Epidermal melanocyte (primary cell): ENCODE data around the gene THOC2.
"Not testable (repeated sequence)": the region's sequence is repeated elsewhere in the genome, so short reads cannot be mapped to it uniquely, and the experiment has no call there.

ENCODE experiments used
- DNase-seq: peaks from one replicate; pipeline ENCODE4 v3.0.0; 2011; ENCODE audit warnings: low spot score; ENCODE audit not compliant: insufficient read length

THOC2 gene, protein sequence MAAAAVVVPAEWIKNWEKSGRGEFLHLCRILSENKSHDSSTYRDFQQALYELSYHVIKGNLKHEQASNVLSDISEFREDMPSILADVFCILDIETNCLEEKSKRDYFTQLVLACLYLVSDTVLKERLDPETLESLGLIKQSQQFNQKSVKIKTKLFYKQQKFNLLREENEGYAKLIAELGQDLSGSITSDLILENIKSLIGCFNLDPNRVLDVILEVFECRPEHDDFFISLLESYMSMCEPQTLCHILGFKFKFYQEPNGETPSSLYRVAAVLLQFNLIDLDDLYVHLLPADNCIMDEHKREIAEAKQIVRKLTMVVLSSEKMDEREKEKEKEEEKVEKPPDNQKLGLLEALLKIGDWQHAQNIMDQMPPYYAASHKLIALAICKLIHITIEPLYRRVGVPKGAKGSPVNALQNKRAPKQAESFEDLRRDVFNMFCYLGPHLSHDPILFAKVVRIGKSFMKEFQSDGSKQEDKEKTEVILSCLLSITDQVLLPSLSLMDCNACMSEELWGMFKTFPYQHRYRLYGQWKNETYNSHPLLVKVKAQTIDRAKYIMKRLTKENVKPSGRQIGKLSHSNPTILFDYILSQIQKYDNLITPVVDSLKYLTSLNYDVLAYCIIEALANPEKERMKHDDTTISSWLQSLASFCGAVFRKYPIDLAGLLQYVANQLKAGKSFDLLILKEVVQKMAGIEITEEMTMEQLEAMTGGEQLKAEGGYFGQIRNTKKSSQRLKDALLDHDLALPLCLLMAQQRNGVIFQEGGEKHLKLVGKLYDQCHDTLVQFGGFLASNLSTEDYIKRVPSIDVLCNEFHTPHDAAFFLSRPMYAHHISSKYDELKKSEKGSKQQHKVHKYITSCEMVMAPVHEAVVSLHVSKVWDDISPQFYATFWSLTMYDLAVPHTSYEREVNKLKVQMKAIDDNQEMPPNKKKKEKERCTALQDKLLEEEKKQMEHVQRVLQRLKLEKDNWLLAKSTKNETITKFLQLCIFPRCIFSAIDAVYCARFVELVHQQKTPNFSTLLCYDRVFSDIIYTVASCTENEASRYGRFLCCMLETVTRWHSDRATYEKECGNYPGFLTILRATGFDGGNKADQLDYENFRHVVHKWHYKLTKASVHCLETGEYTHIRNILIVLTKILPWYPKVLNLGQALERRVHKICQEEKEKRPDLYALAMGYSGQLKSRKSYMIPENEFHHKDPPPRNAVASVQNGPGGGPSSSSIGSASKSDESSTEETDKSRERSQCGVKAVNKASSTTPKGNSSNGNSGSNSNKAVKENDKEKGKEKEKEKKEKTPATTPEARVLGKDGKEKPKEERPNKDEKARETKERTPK (N-terminal part only)

DNA sequence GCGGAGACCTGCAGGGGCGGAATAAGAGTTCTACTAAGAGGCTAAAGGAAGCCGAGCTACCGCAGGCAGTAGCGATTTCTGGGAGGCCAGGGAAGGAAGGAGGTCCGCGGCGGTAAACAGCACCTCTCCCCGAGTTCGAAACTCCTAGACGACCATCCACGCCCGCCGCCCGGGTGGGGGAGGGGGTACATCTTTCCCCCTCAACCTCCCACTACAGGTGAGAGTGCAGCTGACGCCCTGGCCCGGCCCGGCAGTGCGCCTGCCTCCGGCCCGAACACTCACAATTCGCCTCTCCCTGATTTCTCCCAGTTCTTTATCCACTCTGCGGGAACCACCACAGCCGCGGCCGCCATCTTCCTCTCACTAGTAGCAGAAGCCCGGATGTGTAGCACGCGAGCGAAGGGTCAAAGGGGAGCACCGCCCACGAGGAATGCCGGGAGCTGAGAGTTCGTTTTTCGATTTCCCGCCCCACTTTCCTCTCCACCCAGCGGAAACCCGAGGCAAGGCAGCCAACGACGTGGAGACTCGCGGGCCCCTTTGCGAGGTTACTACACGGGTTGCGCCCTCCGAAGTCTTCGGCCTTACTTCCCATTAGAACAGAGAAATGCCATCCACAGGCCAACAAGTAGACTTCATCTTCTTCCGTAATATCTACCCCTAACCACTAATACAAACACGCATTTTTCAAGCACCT is at the start of gene THOC2:
Gene THOC2 (minus strand): TSS at position 383 of the 694 bp plus-strand sequence. CDS start 30 bp downstream, at position 353.
- peak; percentile 48 for DNase-seq

DNA sequence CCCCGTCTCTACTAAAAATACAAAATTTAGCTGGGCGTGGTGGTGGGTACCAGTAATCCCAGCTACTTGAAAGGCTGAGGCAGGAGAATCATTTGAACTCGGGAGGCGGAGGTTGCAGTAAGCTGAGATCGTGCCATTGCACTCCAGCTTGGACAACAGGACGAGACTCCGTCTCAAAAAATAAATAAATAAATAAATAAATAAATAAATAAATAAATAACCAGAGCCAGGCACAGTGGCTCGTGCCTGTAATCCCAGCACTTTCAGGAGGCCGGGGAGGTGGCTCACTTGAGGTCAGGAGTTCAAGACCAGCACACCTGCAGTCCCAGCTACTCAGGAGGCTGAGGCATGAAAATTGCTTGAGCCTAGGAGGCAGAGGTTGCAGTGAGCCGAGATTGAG is 48.9 kb upstream of the THOC2 start:
- DNase-seq = not testable (repeated sequence)

DNA sequence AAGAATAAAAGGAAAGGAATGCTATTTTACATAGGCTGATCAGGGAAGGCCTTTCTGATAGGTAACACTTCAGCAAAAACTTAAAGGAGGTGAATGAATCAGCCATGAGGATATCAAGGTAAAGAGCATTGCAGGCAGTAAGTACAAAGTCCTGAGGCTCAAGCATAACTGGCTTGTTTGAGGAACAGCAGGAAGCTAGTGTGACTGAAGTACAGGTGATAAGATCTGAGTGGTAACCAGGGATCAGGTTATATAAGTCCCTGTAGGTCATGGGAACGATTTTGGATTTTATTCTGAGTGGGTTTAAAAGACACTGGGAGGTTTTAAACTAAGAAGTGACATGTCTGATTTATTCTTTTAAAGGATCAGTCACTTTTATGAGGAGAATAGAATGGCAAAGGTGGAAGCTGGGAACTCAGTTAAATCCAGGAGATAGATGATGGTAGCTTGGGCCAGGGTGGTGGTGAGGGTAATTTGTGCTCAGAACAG is 47.1 kb upstream of the THOC2 start:
- no peak for DNase-seq

DNA sequence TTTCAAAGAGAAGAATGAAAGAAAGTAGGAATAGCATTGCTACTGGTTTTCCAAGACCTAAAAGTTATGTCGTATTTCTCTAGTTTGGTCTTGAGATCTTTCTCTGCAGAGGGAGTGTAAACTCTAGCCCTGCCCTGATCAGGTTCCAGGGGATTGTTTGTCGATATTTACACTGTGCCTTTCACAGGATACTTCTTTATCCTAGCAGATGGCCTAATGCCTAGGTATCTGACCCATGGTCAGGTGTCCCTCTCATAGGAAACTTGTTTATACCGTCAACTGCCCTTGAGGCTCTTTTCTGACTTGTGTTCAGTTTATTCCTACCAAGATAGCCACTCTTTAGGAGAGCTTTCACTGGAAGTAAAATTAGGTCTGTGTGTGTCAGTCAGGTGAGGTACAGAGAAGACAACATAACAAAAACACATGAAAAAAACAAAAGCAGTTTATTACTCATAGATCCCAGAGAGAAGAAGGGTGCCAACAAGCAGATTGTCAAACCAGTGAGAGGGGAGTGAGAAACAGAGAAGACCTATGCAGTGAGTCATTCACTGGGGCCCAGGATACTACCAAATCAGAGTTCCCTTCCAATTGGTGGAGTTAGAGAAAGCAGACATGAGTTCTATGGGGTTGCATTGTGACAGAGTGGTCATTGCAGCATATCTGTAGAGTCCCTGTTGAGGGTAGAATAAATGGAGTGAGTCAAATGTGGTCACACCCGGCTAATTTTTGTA is 40.6 kb upstream of the THOC2 start:
- DNase-seq = no peak

DNA sequence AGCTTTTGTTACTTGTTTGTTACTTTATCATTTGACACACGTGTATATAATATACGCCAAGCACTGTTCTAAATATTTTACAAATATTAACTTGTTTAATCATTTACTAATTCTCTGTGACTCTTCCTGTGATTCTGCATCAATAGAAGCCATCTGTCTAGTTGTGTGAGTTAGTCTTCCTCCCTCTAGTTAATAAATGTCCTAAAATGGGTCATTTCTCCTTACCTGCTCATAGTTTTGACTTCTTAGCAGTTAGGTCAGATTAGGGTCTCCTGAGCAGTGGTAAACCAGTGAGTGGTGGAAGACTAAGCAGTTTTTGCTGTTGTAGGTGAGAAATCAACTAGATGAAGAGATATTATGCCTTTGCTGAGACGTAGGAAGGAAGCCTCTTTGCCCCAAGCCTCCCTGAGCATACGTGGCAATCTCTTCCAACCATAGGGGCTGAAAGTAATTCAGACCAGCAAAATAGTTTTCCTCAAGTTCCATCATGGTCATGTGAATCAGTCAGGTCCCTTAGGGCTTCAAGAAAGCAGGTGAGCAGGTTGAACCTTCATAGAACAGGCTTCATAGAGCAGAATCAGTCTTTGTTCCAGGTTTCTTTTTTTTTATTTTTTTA is 38.7 kb upstream of the THOC2 start:
- no peak for DNase-seq

DNA sequence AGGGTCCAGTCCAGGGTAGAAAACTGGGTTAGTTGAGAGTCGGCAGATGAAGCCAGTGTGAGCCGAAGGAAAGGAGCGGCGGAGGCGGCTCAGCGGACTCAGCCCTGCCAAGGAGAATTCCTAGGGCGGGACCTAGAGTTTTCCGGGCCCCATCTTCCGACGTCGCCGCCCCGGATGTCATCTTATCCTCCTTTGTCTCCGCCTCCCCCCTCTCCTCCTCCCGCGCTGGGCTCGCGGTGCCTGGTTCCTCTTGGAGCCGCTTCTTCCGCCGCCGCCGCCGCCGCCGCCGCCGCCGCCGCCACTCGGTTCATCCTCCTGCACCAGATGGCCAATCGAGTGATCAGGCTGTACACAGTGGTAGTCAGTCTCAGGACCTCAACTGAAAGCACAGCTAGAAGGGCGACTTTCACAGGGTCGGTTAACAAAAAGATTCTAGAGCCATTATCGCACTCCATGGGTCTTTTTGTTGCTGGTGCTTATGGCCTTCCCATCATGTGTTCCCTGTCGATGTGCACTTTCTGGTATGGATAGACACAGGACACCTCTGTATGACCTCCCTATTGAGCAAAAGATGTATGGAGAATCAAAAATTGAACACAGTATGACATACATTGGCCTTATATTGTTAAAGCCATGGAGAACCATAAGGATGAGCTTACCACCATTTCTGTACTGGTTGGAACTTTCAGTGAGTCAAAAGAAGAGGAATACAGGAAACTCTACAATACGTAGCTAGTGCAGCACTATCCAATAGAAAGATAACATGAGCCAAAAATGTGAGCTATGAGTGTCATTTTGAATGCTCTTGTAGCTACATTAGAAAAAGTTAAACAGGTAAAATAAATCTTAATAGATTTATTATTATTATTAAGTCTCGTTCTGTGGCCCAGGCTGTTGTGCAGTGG is 32.4 kb upstream of the THOC2 start:
- DNase-seq = peak; percentile 54

DNA sequence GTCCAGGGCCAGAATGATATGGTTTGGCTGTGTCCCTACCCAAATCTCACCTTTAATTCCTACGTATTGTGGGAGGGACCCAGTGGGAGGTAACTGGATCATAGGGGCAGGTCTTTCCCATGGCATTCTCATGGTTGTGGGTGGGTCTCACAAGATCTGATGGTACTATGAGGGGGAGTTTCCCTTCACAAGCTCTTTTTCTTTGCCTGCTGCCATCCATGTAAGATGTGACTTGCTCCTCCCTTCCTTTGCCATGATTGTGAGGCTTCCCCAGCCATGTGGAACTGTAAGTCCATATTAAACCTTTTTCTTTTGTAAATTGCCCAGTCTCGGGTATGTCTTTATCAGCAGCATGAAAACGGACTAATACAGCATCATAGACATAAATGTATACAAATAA is 27.0 kb upstream of the THOC2 start:
- not testable (repeated sequence) for DNase-seq

DNA sequence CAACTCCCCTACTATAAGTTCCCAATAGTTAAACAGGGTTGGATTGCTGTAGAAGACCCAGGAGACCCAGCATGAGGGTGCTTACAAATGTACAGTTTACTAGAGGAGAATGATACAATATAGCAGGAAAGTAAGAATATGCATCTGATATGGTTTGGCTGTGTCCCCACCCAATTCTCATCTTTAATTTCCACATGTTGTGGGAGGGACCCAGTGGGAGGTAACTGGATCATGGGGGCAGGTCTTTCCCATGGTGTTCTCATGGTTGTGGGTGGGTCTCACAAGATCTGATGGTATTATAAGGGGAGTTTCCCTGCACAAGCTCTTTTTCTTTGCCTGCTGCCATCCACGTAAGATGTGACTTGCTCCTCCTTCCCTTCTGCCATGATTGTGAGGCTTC is 24.9 kb upstream of the THOC2 start:
- not testable (repeated sequence) for DNase-seq

DNA sequence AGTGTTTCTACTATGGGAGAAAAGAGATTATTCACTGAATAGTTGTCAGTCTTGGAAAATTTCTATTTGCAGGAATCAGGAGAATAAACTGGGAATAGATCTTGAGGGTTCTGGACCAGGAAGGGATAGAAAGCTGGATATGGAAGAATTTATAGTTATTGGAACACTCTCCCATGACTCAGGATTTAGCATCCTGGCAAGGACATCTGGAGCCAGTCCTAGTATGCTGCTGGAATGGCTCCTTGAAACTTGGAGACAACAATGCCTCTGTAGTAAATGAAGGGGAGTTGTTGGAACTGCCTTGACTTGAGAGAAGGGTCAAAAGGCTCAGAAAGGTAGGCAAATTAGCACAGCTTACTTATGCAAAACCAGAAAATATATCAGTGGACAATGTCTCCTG is 23.5 kb upstream of the THOC2 start:
- no peak for DNase-seq

DNA sequence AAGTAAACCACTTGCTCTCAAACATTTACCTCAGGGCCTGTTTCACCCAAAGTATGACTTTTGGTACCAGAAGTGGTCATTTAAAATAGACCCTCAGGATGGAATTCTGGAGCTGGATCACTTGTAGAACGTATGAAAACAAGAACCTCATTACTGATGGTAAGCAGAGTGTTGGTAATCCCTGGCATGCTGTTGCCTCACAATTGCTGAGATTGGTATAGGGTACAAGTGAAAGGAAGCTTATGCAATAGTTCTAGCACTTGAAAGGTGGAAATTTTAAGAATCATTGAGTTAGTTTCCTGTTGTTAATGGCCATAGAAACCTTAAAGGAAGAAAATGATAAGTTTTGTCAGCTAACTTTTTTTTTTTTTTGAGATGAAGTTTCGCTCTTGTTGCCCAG is 22.3 kb upstream of the THOC2 start:
- DNase-seq = no peak

DNA sequence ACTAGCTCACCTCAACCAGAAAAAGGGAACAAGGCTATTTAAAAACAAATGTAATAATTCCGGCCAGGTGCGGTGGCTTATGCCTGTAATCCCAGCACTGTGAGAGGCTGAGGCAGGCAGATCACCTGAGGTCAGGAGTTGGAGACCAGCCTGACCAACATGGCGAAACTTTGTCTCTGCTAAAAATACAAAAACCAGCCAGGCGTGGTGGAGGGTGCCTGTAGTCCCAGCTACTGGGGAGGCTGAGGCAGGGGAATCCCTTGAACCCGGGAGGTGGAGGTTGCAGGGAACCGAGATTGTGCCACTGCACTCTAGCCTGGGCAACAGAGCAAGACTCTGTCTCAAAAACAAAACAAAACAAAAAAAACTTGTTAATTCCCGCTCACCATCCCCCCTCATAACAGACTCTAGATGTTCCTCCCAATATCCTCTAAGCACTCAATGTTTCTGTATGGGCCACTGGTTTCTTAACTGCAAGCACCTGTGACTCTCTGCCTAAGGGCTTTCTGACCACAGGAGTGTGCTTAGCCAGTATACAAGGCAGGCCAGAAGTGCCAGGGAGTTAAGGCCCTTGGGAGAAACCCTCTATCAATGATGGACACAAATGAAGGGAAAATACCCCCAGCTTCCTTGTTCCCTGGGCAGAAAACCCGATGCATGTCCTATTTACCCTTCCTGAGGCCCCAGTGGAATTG is 21.0 kb upstream of the THOC2 start:
- DNase-seq = no peak

DNA sequence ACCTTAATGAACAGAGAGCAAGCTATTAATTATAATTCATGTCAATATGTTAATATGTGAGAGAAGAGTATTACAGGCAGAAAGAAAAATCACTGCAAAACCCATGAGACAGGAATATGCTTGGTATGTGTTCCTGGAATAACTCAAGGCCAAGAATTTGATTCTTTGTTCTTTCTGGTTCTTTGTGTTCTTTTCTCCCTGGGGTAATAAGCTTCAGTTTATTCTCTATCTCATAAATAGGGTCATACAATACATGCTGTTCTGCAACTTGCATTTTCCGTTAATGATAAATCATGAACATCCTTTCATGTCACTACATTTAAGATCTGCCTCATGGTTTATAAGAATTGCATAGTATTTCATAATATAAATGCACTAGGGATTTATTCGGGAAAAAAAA is 16.8 kb upstream of the THOC2 start:
- no peak for DNase-seq

DNA sequence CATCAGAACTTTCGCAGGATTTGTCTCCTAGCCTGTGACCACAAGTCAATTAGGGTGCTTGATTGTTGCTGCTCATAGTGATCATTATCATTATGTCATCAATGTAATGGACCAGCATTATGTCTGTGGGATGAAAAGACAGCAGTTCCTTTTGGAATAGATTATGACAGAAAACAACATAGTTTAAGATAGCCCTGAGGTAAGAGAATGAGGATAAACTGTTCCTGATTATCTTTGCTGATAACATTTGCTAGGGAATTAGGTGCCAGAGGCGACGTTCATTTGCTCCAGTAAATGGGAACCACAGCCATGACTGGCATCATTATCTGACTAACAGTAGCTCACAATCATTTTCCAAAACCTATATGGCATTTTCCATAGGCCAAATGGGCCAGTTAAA is 12.7 kb upstream of the THOC2 start:
- no peak for DNase-seq

DNA sequence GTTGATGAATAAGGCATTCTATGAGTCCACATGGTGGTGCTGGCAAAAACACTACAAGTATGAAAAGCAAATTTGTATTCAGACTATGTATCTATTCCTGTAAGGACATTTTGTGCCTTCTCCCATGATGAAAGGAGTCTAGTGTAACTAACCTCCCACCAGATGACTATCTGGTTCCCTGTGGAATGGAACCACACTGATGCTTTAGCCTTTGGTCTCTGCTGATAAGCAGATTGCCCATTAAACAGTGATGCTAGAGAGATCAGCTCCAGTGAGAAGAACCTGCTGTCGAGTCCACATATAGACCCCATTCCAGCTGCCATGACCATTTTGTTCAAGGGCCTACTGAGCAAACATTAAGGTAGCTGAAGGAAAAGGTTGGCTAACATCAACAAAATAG is 10.5 kb upstream of the THOC2 start:
- DNase-seq = no peak

DNA sequence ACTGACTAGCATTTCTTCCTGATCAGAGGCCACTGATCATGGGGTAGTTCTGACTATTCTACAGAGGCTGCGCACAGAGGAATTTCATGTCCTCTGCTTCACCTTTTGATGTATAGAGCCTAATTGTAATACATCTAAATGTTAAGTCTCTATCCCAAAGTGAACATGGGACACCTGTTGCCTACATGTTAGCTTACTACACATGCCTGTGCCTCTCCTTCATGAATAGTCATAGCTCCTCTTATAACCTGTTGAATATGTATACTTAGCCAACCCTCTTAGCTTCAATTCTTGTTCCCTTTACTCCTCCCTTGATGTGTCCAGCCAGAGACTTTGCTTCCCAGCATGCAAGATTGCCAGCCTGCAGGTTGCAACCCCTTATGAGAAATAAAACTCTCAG is 9.6 kb upstream of the THOC2 start:
- DNase-seq = no peak

DNA sequence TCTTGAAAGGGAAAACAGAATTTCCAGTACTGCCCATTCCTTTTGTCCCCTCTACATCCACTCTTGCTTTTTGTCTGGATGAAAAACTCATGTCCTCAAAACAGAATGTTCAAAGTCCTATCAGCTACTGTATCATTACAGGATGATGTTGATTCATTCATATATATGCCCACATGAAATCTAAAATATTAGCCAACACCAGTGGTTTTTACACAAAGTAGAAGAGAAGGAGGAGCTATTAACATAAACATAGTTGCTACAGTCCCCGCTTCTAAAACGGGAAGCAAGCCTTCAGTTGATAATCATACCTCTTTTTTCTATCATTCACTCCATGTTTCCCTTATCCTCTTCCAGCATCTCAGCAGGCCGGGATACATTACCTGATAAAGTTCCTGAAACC is 7.7 kb upstream of the THOC2 start:
- no peak for DNase-seq

DNA sequence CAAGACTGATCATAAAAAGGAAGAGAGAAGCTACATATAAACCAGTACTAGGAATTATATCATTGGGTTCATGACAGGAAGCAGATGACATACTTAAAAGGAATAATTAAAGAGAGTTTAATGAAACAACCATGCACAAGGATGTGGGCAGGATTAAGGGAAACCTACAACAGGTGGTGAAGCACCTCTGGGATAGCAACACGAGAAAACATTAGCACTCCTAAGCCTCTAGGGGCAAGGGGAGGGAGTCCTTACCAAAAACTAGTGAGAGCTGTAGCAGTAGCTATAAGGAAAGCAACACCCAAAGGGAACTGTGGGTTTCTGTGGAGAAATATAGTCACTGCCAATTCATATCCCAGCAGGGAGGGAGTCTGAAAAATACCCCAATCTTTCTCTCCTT is 7.2 kb upstream of the THOC2 start:
- no peak for DNase-seq

DNA sequence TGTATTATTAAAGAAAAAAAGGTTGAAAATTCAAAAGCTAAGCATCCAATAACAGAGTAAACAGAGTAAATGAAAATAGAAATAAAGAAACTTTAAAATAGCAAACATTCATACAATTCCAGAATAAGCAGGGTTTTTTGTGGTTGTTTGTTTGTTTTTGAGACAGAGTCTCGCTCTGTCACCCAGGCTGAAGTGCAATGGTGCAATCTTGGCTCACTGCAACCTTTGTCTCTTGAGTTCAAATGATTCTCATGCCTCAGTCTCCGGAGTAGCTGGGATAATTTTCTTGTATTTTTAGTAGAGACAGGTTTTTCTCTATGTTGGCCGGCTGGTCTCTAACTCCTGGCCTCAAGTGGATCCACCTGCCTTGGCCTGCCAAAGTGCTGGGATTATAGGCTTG is 6.6 kb upstream of the THOC2 start:
- no peak for DNase-seq
